Breast epithelium (tissue), 3 donors: ENCODE data around the gene ARF3.

Experiments used
- POLR2A ChIP-seq: fragments of 450-650 bp; IDR thresholded peaks from one replicate; pipeline ENCODE4 v1.6.1; 2016; ENCODE audit warnings: antibody characterized with exemption, mild to moderate bottlenecking, moderate library complexity
- TF ChIP-seq, protein P1 (sequence below), 3 donors: fragments of 450-650 bp; IDR thresholded peaks; one replicate each; pipeline ENCODE4 v1.5.1; 2016 to 2017; ENCODE audit warnings: antibody characterized with exemption in 3 of 3, mild to moderate bottlenecking in 3 of 3, moderate library complexity in 3 of 3

DNA sequence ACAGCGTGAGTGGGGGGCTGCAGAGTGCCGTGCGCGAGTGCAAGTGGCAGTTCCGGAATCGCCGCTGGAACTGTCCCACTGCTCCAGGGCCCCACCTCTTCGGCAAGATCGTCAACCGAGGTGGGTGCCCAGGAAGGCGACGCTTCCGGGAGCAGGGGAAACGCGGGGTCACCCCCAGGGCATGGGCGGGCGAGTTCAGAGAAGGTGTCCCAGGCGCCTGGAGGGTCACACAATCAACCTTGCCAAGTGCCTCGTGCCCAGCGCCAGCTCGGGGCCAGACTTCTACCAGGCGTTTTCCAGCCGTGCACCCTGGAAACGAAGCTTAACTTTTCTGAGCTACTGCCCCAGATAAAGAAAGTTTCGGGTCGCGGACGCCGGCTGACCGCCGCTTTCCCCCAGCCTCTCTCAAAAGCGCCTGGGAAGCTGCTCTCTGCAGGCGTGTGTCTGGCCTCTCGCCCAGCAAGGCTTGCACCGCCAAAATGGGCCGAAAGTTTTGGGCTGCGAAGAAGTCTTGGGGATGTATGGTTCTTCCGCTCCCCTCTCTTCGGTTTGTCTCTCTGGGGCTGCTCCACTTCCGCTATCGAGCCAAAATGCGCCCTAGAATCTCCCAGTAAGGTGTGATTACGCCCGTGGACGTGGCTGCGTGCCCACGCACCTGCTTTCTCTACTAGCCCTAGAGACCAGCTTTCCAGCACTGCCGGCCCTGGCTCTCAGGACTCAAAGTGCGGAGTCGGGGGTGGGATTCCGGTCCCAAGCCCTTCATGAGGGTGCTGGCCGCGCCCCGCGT lies 22.5 kb upstream of the ARF3 start:
- TF ChIP-seq, protein P1, sequence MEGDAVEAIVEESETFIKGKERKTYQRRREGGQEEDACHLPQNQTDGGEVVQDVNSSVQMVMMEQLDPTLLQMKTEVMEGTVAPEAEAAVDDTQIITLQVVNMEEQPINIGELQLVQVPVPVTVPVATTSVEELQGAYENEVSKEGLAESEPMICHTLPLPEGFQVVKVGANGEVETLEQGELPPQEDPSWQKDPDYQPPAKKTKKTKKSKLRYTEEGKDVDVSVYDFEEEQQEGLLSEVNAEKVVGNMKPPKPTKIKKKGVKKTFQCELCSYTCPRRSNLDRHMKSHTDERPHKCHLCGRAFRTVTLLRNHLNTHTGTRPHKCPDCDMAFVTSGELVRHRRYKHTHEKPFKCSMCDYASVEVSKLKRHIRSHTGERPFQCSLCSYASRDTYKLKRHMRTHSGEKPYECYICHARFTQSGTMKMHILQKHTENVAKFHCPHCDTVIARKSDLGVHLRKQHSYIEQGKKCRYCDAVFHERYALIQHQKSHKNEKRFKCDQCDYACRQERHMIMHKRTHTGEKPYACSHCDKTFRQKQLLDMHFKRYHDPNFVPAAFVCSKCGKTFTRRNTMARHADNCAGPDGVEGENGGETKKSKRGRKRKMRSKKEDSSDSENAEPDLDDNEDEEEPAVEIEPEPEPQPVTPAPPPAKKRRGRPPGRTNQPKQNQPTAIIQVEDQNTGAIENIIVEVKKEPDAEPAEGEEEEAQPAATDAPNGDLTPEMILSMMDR (IDR thresholded peaks at IDR 0.05) = no peak
- TF ChIP-seq POLR2A = no peak
